ENCODE measurements around the gene TMCO6. TPM values are rescaled to one million over a fixed set of nuclear protein-coding genes. Genes with fewer than 3 reads are reported as not detected.
"Not testable (repeated sequence)": the region's sequence is repeated elsewhere in the genome, so short reads cannot be mapped to it uniquely, and the experiment has no call there.

Gene TMCO6
- total RNA-seq, 1 experiment from 2014 or later = 32.2 TPM

DNA sequence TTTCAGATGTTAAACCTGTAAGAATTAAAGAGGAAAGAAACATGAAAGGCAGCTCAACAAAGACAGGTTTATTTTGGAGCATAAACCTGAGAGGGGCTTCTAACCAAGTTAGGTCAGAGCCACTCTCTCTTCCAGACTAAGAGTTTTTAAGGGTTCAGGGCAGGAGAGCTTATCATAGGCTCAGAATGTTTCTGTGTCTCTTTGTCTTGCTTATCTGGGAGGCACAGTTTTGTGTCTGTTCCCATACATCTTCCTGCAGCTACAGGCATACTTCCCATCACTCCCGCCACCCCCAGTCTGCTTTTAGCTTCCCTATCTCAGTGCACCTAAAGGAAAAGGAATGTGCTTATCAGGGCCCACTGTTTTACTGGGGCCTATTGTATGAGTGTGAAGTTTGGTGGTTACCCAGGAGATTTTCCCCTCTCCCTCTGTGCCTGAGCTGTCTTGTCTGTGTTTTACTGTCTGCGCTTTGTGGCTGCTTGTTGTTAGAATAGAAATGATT, 28.2 kb upstream of the TMCO6 start (continued):
- TF ChIP-seq, protein P1, sequence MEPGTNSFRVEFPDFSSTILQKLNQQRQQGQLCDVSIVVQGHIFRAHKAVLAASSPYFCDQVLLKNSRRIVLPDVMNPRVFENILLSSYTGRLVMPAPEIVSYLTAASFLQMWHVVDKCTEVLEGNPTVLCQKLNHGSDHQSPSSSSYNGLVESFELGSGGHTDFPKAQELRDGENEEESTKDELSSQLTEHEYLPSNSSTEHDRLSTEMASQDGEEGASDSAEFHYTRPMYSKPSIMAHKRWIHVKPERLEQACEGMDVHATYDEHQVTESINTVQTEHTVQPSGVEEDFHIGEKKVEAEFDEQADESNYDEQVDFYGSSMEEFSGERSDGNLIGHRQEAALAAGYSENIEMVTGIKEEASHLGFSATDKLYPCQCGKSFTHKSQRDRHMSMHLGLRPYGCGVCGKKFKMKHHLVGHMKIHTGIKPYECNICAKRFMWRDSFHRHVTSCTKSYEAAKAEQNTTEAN (CRISPR knock-in tag; IDR thresholded peaks at IDR 0.05) = no peak
- TF ChIP-seq, protein P2, sequence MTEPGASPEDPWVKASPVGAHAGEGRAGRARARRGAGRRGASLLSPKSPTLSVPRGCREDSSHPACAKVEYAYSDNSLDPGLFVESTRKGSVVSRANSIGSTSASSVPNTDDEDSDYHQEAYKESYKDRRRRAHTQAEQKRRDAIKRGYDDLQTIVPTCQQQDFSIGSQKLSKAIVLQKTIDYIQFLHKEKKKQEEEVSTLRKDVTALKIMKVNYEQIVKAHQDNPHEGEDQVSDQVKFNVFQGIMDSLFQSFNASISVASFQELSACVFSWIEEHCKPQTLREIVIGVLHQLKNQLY (CRISPR knock-in tag; IDR thresholded peaks at IDR 0.05) = no peak
- no peak for TF ChIP-seq FOXK1 (CRISPR knock-in tag; IDR thresholded peaks at IDR 0.05)

DNA sequence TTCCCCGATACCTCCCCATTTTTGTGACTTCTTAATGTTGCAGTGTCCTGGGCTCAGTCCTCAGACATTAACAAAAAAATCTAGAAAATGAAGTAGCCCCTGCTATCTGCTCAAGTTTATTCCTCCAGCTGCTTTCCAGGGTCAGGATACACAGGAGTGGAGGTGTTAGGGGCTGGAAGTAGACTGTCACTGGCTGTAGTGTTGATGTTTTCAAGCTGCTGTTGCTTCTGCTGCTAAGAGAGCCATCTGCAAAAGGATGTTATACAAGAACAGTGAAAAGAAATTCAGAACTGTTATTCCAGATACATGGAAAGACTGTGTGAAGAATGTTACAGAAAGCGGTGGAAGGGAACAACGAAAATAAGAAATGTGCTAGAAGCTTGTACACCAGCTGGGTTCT, 16.9 kb upstream of the TMCO6 start:
- Mint-ChIP-seq H3K4me3 (no peak overlapping the region), H3K4me1 (no peaks in the 10 kb centered on the region), H3K9me3 (peaks cover 76% of the 10 kb centered on the region), H3K36me3 (peaks cover 24% of the 10 kb centered on the region), H3K27ac (no peak overlapping the region), H3K27me3 (ENCODE audit: low read depth) (peaks cover 57% of the 10 kb centered on the region)
- DNase-seq (ENCODE audit: low spot score) = no peak
- ChIA-PET POLR2A (interaction anchor here (0.6 to 0.7 kb wide), 2 partner anchors 22 to 44 kb away, joined by 3 to 5 read pairs; no protein-coding TSS in a partner anchor), CTCF (no interaction called here)
- TF ChIP-seq, protein P3, sequence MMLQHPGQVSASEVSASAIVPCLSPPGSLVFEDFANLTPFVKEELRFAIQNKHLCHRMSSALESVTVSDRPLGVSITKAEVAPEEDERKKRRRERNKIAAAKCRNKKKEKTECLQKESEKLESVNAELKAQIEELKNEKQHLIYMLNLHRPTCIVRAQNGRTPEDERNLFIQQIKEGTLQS (CRISPR knock-in tag; conservative IDR thresholded peaks at IDR 0.05) = no peak
- TF ChIP-seq, protein P4, sequence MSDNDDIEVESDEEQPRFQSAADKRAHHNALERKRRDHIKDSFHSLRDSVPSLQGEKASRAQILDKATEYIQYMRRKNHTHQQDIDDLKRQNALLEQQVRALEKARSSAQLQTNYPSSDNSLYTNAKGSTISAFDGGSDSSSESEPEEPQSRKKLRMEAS (CRISPR knock-in tag; IDR thresholded peaks at IDR 0.05) = no peak
- TF ChIP-seq NR1H2 (CRISPR knock-in tag; IDR thresholded peaks at IDR 0.05) = no peak
- TF ChIP-seq, protein P2 (CRISPR knock-in tag; IDR thresholded peaks at IDR 0.05) = no peak
- no peak for TF ChIP-seq FOXK1 (CRISPR knock-in tag; IDR thresholded peaks at IDR 0.05)
- TF ChIP-seq, protein P5, sequence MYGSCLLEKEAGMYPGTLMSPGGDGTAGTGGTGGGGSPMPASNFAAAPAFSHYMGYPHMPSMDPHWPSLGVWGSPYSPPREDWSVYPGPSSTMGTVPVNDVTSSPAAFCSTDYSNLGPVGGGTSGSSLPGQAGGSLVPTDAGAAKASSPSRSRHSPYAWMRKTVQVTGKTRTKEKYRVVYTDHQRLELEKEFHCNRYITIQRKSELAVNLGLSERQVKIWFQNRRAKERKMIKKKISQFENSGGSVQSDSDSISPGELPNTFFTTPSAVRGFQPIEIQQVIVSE (CRISPR knock-in tag; IDR thresholded peaks at IDR 0.05; ENCODE audit: borderline replicate concordance) = no peak
- ATAC-seq = no peak

DNA sequence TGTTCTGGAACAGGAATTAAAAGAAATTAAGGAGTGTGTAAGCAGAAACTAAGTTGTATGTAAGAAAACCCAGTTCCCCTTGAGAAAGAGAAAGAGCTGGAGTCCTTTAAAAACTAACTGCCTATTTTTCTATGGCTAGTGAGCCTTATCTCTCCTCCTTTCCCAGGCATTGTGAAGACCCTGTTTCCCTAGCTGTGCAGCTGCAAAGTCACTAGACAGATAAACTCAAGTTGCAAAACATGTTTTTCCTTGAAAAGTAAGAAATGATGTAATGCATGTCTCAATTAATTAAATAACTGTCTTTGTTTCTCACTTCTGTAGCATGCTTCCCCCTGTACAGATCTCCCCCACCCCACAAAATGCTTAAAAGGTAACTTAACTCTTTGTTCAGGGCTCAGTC, 16.2 kb upstream of the TMCO6 start:
- H3K4me3 Mint-ChIP-seq; H3K4me1 Mint-ChIP-seq; ATAC-seq; DNase-seq (ENCODE audit: low spot score); H3K27ac Mint-ChIP-seq: not testable (repeated sequence)
- ChIA-PET CTCF (interaction anchor here (1.1 kb wide), 1 partner anchor 11 kb away, joined by 3 read pairs; no protein-coding TSS in a partner anchor), POLR2A (interaction anchor here (0.7 kb wide), 1 partner anchor 45 kb away, joined by 5 read pairs; no protein-coding TSS in a partner anchor)
- Mint-ChIP-seq H3K9me3 (peaks cover 78% of the 10 kb centered on the region), H3K36me3 (peaks cover 27% of the 10 kb centered on the region), H3K27me3 (ENCODE audit: low read depth) (peaks cover 57% of the 10 kb centered on the region)

DNA sequence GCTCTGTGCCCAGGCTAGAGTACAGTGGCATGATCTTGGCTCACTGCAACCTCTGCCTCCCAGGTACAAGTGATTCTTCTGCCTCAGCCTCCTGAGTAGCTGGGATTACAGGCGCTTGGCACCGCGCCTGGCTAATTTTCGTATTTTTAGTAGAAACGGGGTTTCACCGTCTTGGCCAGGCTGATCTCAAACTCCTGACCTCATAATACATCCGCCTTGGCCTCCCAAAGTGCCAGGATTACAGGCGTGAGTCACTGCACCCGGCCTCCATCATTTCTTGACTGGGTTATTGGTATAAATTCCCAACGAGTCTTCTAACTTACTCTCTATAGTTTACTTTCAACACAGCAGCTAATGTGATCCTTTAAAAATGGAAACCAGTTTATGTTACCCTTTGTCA, 14.4 kb upstream of the TMCO6 start:
- H3K4me1 Mint-ChIP-seq; CTCF ChIA-PET; DNase-seq (ENCODE audit: low spot score); H3K27ac Mint-ChIP-seq; H3K4me3 Mint-ChIP-seq; POLR2A ChIA-PET; ATAC-seq: not testable (repeated sequence)
- Mint-ChIP-seq H3K9me3 (peaks cover 66% of the 10 kb centered on the region), H3K36me3 (peaks cover 32% of the 10 kb centered on the region), H3K27me3 (ENCODE audit: low read depth) (peaks cover 45% of the 10 kb centered on the region)

DNA sequence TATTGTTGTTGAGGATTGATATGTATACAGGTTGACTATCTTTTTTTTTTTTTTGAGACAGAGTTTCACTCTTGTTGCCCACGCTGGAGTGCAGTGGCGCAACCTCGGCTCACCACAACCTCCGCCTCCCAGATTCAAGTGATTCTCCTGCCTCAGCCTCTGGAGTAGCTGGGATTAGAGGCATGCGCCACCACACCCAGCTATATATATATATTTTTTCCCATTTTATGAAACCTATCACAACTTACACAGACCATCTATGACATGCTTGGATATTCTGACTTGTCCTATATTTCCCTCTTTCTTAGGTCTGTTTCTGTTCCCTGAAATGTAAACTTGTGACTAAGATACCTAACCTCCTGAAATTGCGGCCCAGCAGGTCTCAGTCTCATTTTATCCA, 11.3 kb upstream of the TMCO6 start:
- Mint-ChIP-seq H3K4me1 (no peaks in the 10 kb centered on the region), H3K9me3 (peaks cover 56% of the 10 kb centered on the region), H3K4me3 (no peak overlapping the region), H3K27ac (no peak overlapping the region), H3K27me3 (ENCODE audit: low read depth) (peaks cover 49% of the 10 kb centered on the region), H3K36me3 (peaks cover 38% of the 10 kb centered on the region)
- ATAC-seq (no peak), DNase-seq (ENCODE audit: low spot score) (no peak)
- ChIA-PET POLR2A (no interaction called here), CTCF (no interaction called here)
- TF ChIP-seq EMX1 (CRISPR knock-in tag; IDR thresholded peaks at IDR 0.05) (no peak), FOXK1 (CRISPR knock-in tag; IDR thresholded peaks at IDR 0.05) (no peak), FOXJ3 (CRISPR knock-in tag; IDR thresholded peaks at IDR 0.05; ENCODE audit: borderline replicate concordance) (no peak), GTF2I (CRISPR knock-in tag; conservative IDR thresholded peaks at IDR 0.05) (no peak), HMGA2 (CRISPR knock-in tag; IDR thresholded peaks at IDR 0.05) (no peak), MYBL2 (CRISPR knock-in tag; IDR thresholded peaks at IDR 0.05) (no peak)
- TF ChIP-seq, protein P6, sequence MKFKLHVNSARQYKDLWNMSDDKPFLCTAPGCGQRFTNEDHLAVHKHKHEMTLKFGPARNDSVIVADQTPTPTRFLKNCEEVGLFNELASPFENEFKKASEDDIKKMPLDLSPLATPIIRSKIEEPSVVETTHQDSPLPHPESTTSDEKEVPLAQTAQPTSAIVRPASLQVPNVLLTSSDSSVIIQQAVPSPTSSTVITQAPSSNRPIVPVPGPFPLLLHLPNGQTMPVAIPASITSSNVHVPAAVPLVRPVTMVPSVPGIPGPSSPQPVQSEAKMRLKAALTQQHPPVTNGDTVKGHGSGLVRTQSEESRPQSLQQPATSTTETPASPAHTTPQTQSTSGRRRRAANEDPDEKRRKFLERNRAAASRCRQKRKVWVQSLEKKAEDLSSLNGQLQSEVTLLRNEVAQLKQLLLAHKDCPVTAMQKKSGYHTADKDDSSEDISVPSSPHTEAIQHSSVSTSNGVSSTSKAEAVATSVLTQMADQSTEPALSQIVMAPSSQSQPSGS (CRISPR knock-in tag; IDR thresholded peaks at IDR 0.05; ENCODE audit: borderline replicate concordance, low read depth) = no peak
- TF ChIP-seq, protein P7, sequence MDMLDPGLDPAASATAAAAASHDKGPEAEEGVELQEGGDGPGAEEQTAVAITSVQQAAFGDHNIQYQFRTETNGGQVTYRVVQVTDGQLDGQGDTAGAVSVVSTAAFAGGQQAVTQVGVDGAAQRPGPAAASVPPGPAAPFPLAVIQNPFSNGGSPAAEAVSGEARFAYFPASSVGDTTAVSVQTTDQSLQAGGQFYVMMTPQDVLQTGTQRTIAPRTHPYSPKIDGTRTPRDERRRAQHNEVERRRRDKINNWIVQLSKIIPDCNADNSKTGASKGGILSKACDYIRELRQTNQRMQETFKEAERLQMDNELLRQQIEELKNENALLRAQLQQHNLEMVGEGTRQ (CRISPR knock-in tag; IDR thresholded peaks at IDR 0.05) = no peak
- TF ChIP-seq, protein P8, sequence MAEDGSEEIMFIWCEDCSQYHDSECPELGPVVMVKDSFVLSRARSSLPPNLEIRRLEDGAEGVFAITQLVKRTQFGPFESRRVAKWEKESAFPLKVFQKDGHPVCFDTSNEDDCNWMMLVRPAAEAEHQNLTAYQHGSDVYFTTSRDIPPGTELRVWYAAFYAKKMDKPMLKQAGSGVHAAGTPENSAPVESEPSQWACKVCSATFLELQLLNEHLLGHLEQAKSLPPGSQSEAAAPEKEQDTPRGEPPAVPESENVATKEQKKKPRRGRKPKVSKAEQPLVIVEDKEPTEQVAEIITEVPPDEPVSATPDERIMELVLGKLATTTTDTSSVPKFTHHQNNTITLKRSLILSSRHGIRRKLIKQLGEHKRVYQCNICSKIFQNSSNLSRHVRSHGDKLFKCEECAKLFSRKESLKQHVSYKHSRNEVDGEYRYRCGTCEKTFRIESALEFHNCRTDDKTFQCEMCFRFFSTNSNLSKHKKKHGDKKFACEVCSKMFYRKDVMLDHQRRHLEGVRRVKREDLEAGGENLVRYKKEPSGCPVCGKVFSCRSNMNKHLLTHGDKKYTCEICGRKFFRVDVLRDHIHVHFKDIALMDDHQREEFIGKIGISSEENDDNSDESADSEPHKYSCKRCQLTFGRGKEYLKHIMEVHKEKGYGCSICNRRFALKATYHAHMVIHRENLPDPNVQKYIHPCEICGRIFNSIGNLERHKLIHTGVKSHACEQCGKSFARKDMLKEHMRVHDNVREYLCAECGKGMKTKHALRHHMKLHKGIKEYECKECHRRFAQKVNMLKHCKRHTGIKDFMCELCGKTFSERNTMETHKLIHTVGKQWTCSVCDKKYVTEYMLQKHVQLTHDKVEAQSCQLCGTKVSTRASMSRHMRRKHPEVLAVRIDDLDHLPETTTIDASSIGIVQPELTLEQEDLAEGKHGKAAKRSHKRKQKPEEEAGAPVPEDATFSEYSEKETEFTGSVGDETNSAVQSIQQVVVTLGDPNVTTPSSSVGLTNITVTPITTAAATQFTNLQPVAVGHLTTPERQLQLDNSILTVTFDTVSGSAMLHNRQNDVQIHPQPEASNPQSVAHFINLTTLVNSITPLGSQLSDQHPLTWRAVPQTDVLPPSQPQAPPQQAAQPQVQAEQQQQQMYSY (CRISPR knock-in tag; IDR thresholded peaks at IDR 0.05) = no peak
